GM21576 (cell line): Measurements from ENCODE around the gene SRF.
"Not testable (repeated sequence)": the region's sequence is repeated elsewhere in the genome, so short reads cannot be mapped to it uniquely, and the experiment has no call there.

Source experiments
- ATAC-seq: cut with Tn5 transposase; IDR thresholded peaks from one replicate; pipeline ENCODE4 v1.9.1; 2021; ENCODE audit warnings: mild to moderate bottlenecking, moderate library complexity; ENCODE audit not compliant: unreplicated experiment

Gene SRF

DNA sequence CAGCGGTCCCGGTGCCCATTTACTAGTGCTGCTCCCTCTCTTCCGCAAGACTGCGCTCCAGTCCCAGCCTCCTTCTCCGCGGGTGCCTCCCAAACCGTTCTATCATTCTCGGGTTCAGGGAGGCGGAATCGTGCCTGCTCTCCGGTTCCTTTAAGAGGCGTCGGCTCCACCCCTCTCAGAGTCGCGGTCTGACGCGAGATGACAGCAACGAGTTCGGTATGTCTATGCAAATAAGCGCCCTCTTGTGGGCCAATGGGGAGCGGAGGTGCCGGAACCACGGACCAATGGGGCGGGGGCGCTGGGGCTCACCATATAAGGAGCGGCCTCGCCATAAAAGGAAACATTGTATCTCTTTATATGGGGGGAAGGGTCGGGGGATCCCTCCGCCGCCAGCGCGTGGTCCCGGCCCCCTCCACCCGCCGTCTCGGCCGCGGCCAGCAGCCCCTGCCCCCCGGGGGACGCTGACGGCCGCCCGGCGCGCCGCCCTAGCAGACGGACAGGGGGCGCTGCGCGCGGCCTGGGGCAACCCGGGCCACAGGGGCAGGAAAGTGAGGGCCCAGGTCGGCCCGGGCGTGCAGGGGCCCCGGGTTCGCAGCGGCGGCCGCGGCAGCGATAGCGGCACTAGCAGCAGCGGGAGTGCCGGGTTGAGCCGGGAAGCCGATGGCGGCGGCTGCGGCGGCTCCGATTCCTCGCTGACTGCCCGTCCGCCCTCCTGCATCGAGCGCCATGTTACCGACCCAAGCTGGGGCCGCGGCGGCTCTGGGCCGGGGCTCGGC, at the start of gene SRF:
Gene SRF (plus strand): TSS at position 339 of the 776 bp plus-strand sequence. CDS start 388 bp downstream, at position 727.
- peak; percentile 57 for ATAC-seq

DNA sequence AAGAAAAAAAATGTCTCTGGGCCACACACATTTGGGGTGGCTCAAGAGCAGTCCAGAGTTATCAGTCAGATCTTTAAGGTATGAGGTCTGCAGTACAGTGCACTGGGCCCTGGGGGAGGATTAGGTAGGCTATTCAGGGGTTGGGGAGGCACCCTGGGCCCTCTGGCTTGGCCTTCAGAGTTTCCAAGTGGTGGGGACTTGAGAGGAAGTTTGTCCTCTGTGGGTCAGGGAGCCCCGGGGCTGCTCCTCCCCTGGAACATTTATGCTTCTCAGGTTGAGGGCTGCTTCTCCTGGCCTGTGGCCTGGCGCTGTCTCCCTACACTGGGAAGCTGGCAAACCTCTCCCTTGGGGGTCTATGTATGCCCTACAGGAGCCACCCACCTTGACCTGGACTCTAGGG, 48.9 kb upstream of the SRF start:
- no peak for ATAC-seq

- ATAC-seq, result no peak
These were observed 47.4 kb upstream of the SRF start for GRCh38 chr6:43123461-43124314.

- ATAC-seq, result no peak
These were observed 46.6 kb upstream of the SRF start for GRCh38 chr6:43124481-43124880.

GRCh38 chr6:43125119-43125518, 46.0 kb upstream of the SRF start:
- no peak for ATAC-seq

GRCh38 chr6:43125555-43125954, 45.5 kb upstream of the SRF start:
- no peak for ATAC-seq

DNA sequence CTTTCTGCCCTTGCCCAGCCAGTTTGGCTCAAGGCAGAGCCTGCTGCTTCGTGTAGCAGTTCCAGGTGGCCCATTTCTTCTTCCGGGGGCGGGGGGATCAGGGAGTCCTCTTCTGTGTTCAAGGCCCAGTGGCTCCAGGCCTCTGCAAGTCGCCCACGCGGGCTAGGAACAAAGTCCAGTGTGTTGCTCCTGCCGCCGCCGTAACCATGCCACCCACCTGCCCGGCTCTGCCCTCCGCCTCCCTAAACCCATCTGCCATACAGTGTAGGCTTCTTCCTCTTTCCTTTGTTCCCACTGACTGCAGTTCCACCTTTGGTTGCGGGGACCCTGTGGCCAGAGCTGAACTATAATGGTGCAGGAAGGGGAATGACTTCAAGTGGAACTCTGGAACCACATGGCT, 43.9 kb upstream of the SRF start:
- ATAC-seq, result no peak

DNA sequence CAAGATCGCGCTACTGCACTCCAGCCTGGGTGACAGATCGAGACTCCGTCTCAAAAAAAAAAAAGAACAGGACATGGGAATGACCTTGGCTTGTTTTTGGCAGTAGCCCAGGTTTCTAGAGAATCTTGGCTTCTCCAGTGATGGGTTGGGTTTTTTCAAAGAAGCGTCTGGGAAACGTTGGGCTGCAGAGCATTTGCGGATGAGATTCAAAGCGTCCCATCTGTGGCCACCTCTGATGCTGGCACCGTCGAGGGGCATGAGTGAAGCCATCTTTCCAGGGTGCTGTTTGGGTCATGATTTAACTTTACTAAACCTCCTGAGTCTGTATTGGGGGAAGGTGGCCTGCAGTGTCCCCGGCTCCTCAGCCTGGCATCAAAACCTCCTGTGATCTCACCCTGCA, 43.2 kb upstream of the SRF start:
- ATAC-seq, result no peak

- ATAC-seq, result no peak
These were observed 42.1 kb upstream of the SRF start for GRCh38 chr6:43128926-43129325.

DNA sequence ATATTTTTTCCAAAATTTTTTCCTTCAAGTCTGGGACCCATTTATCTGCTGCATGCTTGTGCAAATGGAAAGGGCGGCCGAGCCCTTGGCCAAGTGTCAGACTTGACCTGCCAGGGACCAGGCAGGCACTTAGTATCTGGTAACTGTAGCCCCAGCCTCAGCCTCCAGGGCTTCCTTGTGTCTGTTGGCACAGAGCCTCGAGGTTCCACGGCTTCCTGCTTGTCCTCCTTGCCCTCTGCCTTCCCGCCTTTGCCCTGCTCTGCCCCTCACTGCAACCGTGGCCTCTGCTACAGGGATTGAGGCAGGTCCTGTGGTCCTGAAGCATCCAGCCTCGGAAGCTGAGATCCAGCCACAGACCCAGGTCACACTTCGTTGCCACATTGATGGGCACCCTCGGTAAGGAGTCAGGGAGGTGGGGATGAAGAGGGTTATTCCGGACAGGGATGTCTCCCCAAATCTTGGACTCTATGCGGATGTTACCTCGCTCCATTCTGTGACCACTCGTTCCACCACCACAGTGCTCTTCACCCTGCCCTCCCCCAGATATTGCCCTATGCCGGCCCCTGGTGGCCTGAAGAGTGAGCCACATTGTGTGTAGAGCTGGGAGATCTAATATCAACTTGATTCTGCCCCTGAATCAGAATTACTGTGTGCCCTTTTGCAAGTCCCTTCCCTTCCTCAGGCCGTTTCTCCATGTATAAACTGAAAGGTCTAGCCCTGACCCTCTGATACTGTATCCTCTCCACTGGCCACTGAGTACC, 41.5 kb upstream of the SRF start:
- no peak for ATAC-seq

GRCh38 chr6:43130429-43130828, 40.6 kb upstream of the SRF start:
- no peak for ATAC-seq

DNA sequence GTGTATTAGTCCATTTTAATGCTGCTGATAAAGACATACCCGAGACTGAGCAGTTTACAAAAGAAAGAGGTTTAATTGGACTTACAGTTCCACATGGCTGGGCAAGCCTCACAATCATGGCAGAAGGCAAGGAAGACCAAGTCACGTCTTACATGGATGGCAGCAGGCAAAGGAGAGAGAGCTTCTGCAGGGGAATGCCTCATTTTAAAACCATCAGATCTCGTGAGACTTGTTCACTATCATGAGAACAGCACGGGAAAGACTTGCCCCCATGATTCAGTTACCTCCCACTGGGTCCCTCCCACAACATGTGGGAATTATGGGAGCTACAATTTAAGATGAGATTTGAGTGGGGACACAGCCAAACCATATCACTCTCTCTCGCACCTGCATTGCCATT, 39.7 kb upstream of the SRF start:
- ATAC-seq, result not testable (repeated sequence)

GRCh38 chr6:43138267-43138666, 32.8 kb upstream of the SRF start:
- ATAC-seq, result no peak

GRCh38 chr6:43139973-43140372, 31.1 kb upstream of the SRF start:
- not testable (repeated sequence) for ATAC-seq

- ATAC-seq, result no peak
These were observed 29.4 kb upstream of the SRF start for GRCh38 chr6:43141644-43142043.

DNA sequence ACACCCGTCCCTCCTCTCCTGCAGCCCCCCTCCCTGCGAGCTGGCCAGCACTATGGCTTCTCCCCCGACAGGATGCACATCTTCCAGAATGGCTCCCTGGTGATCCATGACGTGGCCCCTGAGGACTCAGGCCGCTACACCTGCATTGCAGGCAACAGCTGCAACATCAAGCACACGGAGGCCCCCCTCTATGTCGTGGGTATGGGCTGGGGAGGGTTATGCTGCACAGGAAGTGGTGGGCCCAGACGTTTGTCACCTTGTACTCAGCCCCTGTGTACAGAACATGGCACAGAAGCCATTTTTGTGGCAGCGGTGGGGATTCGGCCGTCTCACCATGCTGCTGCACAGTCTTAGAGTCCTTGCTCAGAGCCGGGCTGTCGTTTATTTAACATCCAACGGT, 29.0 kb upstream of the SRF start:
- ATAC-seq, result no peak

- peak; percentile 72 for ATAC-seq
These were observed 27.6 kb upstream of the SRF start for GRCh38 chr6:43143235-43144128.

DNA sequence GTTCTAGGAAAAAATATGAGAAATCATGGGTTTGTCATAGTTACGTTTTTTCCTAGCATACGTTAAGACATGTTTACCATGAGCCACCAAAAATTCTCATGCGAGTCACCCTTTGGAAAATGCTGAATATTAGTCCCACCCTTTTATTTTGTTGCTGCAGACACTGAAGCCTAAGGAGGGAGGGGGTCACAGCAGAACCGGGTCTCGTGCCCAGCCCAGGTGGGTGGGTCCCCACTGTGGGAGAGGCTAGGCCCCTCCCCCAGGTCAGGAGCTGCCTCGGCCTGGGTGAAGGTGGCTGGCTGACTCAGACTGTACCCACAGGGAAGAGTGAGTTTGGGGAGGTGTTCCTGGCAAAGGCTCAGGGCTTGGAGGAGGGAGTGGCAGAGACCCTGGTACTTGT, 26.2 kb upstream of the SRF start:
- ATAC-seq, result no peak

DNA sequence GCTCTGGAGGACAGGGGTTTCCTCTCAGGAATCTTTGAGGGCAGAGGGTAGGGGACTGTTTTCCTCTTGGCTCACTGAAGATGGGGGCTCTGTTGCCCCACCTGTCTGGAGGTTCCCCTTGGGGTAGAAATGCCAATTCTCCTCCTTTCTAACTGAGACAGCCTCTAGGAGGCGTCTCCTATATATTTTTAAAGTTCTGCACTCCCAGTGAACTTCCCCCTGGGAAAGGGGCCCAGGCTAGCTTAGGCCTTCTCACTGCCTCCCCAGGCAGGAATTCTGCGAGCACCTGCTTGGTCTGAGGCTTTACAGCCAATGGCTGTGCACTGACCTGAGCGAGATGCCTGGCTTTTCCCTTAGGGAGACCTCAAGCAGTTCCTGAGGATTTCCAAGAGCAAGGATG, 24.8 kb upstream of the SRF start:
- no peak for ATAC-seq
